ENCODE data around the gene PPM1D. TPM values are rescaled to one million over a fixed set of nuclear protein-coding genes. Genes with fewer than 3 reads are reported as not detected.

PPM1D gene
- total and polyA plus RNA-seq, 2 of the 13 experiments (the other 11 are each of a cell fraction or from before 2014, with no cell fraction given) = 8.0 to 26.2 TPM

- TF ChIP-seq ZUFSP (CRISPR knock-in tag; IDR thresholded peaks at IDR 0.05; ENCODE audit: borderline replicate concordance) = no peak
- peak; percentile 99 for TF ChIP-seq SIN3A (IDR thresholded peaks at IDR 0.05; ENCODE audit: borderline replicate concordance, low read depth, low read length)
- 0 out of 4 replicates have a peak, but pooled peaks of 1 of the 2 experiments have one; percentile 25 for TF ChIP-seq MAFK (conservative IDR thresholded peaks at IDR 0.05 in 1 of 2, IDR thresholded peaks at IDR 0.05 in 1 of 2; ENCODE audit: low read length in 2 of 2)
- TF ChIP-seq PTBP1 (IDR thresholded peaks at IDR 0.05; ENCODE audit: low read depth, low read length, poor library complexity, severe bottlenecking) = peak; percentile 90
- peak; percentile 99; the same call in 1 of the 2 replicates for TF ChIP-seq ZNF598 (CRISPR knock-in tag; IDR thresholded peaks at IDR 0.05; ENCODE audit: borderline replicate concordance)
- peak; percentile 21; the same call in 1 of the 2 replicates for TF ChIP-seq CTCF (CRISPR knock-in tag; IDR thresholded peaks at IDR 0.05)
- TF ChIP-seq SRSF1 (optimal IDR thresholded peaks at IDR 0.05; ENCODE audit: low read depth, low read length) = peak; percentile 92
- no peak for TF ChIP-seq ZNF660 (CRISPR knock-in tag; IDR thresholded peaks at IDR 0.05; ENCODE audit: borderline replicate concordance, low read depth)
- TF ChIP-seq FOXK2 (IDR thresholded peaks at IDR 0.05) = peak; percentile 99
- TF ChIP-seq ZBTB3 (CRISPR knock-in tag; IDR thresholded peaks at IDR 0.05; ENCODE audit: borderline replicate concordance, low read depth) = peak; percentile 84; the same call in 1 of the 2 replicates
- peak; percentile 89 for TF ChIP-seq HNF1B (CRISPR knock-in tag; IDR thresholded peaks at IDR 0.05)
- peak; percentile 78 for TF ChIP-seq MEF2D (CRISPR knock-in tag; IDR thresholded peaks at IDR 0.05)
- TF ChIP-seq NRL (CRISPR knock-in tag; IDR thresholded peaks at IDR 0.05; ENCODE audit: borderline replicate concordance) = peak; percentile 71
- TF ChIP-seq ZSCAN21 (CRISPR knock-in tag; IDR thresholded peaks at IDR 0.05; ENCODE audit: borderline replicate concordance) = no peak
- TF ChIP-seq ZKSCAN1 (IDR thresholded peaks at IDR 0.05; ENCODE audit: low read length) = no peak
- no peak for TF ChIP-seq ZNF160 (CRISPR knock-in tag; IDR thresholded peaks at IDR 0.05)
- TF ChIP-seq NKX3-1 (CRISPR knock-in tag; IDR thresholded peaks at IDR 0.05) = peak; percentile 30; the same call in 1 of the 2 replicates
- no peak for TF ChIP-seq ZNF781 (CRISPR knock-in tag; IDR thresholded peaks at IDR 0.05; ENCODE audit: borderline replicate concordance, not compliant biosample characterization)
- 0 out of 2 replicates have a peak, but pooled peaks have one; percentile 38 for TF ChIP-seq XBP1 (CRISPR knock-in tag; IDR thresholded peaks at IDR 0.05)
- no peak for TF ChIP-seq CENPT (CRISPR knock-in tag; IDR thresholded peaks at IDR 0.05; ENCODE audit: low read depth)
- TF ChIP-seq IKZF4 (CRISPR knock-in tag; IDR thresholded peaks at IDR 0.05; ENCODE audit: borderline replicate concordance, low read depth, not compliant biosample characterization) = peak; percentile 80
- TF ChIP-seq ZFP36L2 (CRISPR knock-in tag; IDR thresholded peaks at IDR 0.05) = no peak
- no peak for TF ChIP-seq SSRP1 (CRISPR knock-in tag; IDR thresholded peaks at IDR 0.05)
- no peak for TF ChIP-seq PCBP2 (optimal IDR thresholded peaks at IDR 0.05; ENCODE audit: low read depth, low read length, poor library complexity, severe bottlenecking)
- TF ChIP-seq ZNF256 (CRISPR knock-in tag; conservative IDR thresholded peaks at IDR 0.05) = no peak
Measured at GRCh38 chr17:60677308-60678117, 77.5 kb downstream of the PPM1D start, which contains the start of gene BCAS3 (continued).

Measured in HepG2 (cell line).